GM21381 (cell line): ENCODE measurements around the gene TMA16.

Experiments
- ATAC-seq: cut with Tn5 transposase; IDR thresholded peaks from one replicate; pipeline ENCODE4 v1.9.1; 2021; ENCODE audit warnings: mild to moderate bottlenecking, moderate library complexity; ENCODE audit not compliant: unreplicated experiment

TMA16 gene

DNA sequence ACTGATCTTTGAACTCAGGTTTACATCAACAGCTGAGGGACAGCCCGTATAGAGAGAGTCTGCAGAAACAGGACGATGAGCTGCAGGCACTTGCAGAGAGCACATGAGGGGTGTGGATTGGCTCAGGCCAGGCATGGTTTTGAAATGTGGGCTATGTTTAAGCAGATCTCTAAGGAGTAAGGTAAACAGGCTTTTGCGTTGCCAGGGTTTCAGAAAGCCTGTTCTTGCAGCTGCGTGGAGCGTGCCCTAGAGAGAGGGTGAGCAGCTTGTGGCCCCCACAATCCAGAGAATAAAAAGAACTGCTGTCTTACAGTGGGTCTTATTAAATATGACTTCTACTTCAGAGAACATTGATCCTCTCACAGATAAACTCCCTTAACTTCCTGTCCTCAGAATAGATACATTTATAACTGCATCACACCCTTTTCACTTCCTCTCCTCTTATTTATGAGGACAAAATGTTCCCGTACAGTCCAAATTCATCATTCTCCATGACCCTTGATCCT lies 64.1 kb downstream of the TMA16 start:
- ATAC-seq: peak; percentile 50

GRCh38 chr4:163562496-163562895 lies 68.0 kb downstream of the TMA16 start:
- no peak for ATAC-seq

DNA sequence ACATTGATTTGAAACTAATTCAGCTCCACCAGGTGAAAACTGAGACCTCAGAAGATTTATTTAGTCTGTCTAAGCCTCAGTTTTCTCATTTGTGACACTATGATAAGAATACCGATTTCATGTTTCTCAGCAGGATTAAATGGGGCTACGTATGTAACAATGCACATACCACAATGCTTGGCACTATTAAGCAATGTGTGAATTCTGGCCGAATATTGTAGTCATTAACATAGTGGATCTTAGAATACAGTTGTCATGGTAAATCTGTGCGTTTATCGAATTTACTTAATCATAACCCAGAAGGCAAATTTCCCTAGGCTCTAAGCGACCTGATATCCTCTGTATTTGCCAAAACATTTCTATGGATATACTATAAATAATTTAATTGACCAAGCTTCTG lies 69.1 kb downstream of the TMA16 start:
- ATAC-seq: no peak

GRCh38 chr4:163564221-163564720 lies 69.8 kb downstream of the TMA16 start:
- ATAC-seq: no peak

- ATAC-seq: no peak
Measured at GRCh38 chr4:163565226-163566135, 71.0 kb downstream of the TMA16 start.

GRCh38 chr4:163566257-163566796 lies 71.8 kb downstream of the TMA16 start:
- ATAC-seq: no peak

- ATAC-seq: peak; percentile 61
Measured at GRCh38 chr4:163568843-163569242, 74.4 kb downstream of the TMA16 start.
